Activated CD4-positive, alpha-beta T cell treated with anti-CD3 and anti-CD28 coated beads, Interleukin-2, amount 50 U/mL, for 24 hours (primary cell): ENCODE measurements around the gene WT1.
"Not testable (repeated sequence)": the region's sequence is repeated elsewhere in the genome, so short reads cannot be mapped to it uniquely, and the experiment has no call there.

Experiments used
- DNase-seq, 2 donors: peaks; one replicate each; pipeline ENCODE4 v3.0.0-alpha.2; 2020; ENCODE audit warnings: low read depth in 1 of 2, low spot score in 1 of 2

WT1 gene

GRCh38 chr11:32435511-32435941 is at the start of gene WT1:
Gene WT1, minus strand, starts transcription at chr11:32435539.
- DNase-seq: no peak

DNA sequence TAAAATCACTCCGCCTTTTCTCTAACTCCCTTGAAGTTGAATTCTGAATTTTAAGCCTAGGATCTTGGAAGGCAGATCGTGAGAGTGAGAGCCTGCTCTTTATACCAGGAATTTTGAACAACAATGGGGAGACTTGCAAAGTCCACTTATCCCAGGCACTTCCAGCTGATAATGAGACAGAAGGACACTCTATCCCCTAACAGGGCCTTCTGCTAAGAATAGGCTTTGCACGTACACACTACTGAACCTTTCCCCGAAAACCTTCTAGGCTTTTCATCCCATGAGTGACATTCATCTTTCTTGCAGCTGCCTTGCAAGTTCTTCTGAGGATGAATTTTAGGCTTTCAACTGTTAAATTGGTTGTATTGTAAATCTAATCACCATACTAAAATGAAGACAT is 44.0 kb upstream of the WT1 start:
- no peak for DNase-seq

- no peak for DNase-seq
These were observed 43.0 kb upstream of the WT1 start for GRCh38 chr11:32478277-32478731.

- no peak for DNase-seq
These were observed 38.1 kb upstream of the WT1 start for GRCh38 chr11:32473282-32473909.

DNA sequence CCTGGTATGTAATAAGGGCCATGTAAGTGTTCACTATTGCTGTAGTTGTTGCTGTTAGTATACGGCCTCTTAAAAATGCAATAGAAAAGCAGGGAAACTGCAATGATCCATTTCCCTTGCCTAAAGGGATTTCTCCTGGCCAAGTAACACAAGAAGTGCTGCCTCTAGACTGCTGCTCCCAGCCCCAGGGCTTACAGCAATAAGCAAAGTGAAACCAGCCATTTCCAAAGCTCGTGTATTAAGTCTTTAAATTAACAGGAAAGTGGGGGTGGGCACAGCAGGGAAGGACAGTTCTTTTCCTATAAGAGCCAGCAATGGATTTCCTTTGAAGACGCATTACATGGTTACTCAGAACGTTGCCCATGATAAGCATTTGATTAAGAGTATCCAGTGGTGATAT is 36.9 kb upstream of the WT1 start:
- DNase-seq: no peak

GRCh38 chr11:32471544-32471943 is 36.2 kb upstream of the WT1 start:
- DNase-seq: not testable (repeated sequence)

DNA sequence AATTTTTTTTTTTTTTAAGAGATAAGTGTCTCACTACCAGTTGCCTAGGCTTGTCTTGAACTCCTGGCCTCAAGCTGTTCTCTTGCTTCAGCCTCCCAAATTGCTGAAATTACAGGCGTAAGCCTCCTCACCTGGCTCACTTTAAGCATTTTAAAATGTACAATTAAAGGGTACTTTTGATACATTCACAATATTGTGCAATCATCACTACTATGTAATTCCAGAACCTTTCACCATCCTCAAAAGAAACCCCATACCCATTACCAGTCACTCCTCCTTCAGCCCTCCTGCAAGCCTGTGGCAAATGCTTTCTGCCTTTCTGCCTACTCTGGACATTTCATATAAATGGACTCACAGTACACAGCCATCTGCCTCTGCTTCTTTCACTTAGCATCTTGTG is 34.5 kb upstream of the WT1 start:
- DNase-seq: no peak

GRCh38 chr11:32466279-32466915 is 31.1 kb upstream of the WT1 start:
- DNase-seq: no peak

- no peak for DNase-seq
These were observed 28.7 kb upstream of the WT1 start for GRCh38 chr11:32464078-32464477.

GRCh38 chr11:32462011-32462690 is 26.8 kb upstream of the WT1 start:
- no peak for DNase-seq

GRCh38 chr11:32456864-32457263 is 21.5 kb upstream of the WT1 start:
- DNase-seq: no peak

- DNase-seq: no peak
These were observed 19.7 kb upstream of the WT1 start for GRCh38 chr11:32454993-32455392.

DNA sequence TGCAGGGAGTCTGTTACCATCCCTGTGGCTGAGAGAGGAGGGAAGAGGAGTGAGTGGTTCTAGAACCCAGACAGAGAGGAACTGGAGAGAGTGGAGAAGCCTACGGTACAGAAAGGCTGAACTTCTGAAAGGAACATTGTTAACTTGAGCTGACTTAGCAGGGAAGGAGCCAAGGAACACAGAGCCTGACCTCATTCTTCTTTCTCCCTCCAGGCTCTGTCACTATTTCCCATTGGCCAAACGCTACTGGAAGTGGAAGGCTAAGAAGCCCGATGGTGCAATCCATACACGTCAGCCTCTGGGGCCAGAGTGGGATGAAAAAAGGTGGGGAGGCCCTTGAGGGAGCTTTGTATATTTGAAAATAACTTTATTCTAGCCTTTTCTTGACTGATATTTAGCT is 16.5 kb upstream of the WT1 start:
- no peak for DNase-seq

DNA sequence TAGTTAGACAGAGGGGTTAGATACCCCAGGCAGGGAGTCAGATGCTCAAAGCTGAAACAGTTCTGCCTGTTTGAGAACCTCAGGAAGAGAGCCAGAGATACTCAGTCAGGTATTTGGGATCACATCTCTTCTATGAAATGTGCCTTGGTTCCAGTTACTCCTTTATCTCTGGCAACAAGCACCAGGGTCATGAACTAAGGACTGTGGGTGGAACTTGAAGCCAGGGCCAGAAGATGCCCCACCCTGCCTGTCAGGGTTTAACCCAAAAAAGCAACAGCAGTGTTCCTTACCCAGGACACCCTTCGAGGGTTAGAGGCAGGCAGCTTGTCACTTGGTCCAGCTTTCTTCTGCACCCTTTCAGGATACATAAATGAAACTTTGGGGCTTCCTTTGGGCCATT is 15.0 kb upstream of the WT1 start:
- no peak for DNase-seq

GRCh38 chr11:32448232-32448631 is 12.9 kb upstream of the WT1 start:
- DNase-seq: no peak

DNA sequence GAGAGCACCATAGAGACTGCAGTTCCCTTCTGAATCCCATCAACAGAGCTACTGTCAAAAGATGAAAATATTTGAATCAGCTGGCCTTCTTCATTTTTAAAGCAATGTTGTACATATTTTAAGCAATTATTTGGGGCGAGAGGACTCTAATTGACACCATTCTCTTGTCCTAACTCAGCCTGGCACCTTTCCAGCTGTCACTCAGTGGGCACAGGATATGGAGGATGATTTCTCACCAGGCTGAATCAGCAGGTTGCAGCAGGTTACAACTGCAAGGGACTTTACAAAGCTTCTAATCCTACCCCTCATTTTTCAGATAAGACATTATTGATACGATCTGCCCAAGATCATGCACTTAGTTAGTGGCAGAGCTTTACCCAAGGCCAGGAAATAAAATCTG is 11.9 kb upstream of the WT1 start:
- no peak for DNase-seq

DNA sequence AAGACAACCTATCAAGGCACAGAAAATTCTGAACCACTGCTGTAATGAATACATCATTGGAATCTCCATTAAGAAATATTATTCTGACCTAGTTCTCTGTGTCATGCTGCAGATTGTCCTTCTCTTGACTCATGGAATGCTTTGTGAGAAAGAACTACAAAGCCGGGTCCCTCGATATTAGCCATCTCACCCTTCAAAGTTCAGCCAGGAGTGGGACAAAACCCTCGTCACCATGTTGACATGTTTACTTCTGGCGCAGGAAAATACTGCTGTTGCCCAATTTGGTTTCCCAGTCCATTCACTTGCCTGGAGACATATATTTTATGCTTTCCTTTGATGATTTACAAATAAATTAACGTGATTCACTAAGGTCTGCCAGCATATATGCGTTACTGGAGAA is 10.9 kb upstream of the WT1 start:
- no peak for DNase-seq

DNA sequence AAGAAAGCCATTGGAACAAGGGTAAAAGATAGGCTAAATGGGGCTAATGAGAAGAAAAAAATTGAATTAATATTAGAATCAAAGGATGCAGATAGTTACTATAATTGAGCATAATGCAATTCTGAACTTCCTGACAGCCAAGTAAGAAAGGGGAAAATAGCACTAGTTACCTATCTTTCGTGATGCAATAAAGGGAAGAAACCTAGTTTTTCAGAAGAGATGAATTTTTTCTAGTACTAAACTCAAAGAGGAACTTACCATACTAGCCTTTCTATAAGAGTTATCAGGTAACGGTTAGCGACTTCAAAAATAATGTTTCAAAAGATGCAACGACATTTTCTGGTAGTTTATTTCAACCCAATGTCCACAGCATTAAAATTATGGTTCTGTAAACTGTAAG is 8.8 kb upstream of the WT1 start:
- no peak for DNase-seq

- no peak for DNase-seq
These were observed 5.6 kb upstream of the WT1 start for GRCh38 chr11:32440916-32441315.

- no peak for DNase-seq
These were observed 5.1 kb upstream of the WT1 start for GRCh38 chr11:32440312-32440908.

DNA sequence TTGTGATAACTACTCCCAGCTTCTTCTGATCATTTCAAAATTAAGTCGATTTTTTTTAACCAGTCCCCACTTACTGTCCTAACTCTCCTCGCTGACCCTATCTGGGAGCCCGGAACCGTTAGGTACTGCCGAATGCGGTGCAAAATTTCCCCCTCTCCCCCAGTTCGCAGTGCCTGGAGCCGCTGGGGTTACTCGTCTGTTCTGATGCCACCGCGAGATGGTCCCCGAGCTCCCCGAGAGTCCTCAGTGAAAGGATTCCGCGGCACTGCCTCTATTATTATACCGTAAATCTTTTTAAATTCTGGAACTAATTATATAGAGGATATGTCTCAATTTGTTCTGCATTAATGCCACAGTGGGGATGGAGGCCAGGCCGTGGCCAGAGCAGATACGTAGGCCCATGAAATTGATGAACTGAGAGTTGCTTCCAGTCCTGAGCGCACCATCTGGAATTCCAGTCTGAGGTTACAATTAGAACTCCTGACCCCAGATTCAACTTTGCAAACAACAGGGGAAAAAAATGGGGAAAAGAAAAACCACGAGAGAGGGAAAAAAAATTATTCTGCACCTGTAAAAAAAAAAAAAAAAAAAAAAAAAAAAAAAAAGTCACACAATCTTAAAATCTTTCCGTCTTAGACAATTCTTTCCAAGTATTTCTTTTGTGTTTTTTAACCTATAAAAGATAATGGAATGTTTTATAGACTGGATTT is 4.3 kb upstream of the WT1 start:
- no peak for DNase-seq
